GOT3 (cell line): ENCODE results near the gene ALMS1.
"Not testable (repeated sequence)": the region's sequence is repeated elsewhere in the genome, so short reads cannot be mapped to it uniquely, and the experiment has no call there.

ENCODE experiments used
- DNase-seq: peaks from one replicate; lab custom pipeline; 2025; ENCODE audit warnings: mixed read lengths; lab: John Stamatoyannopoulos, UW

Gene ALMS1

GRCh38 chr2:73385504-73386341 lies at the start of gene ALMS1:
Gene ALMS1 (plus strand): TSS chr2:73385836. CDS start chr2:73385869, 33 bp downstream.
- peak; percentile 62 for DNase-seq

GRCh38 chr2:73337828-73338227 lies 47.8 kb upstream of the ALMS1 start:
- no peak for DNase-seq

GRCh38 chr2:73339201-73339600 lies 46.4 kb upstream of the ALMS1 start:
- no peak for DNase-seq

- no peak for DNase-seq
These were observed 44.6 kb upstream of the ALMS1 start for GRCh38 chr2:73341039-73341438.

- no peak for DNase-seq
These were observed 41.6 kb upstream of the ALMS1 start for GRCh38 chr2:73343992-73344391.

GRCh38 chr2:73344747-73345146 lies 40.9 kb upstream of the ALMS1 start:
- not testable (repeated sequence) for DNase-seq

GRCh38 chr2:73350035-73350691 lies 35.5 kb upstream of the ALMS1 start:
- DNase-seq: no peak

GRCh38 chr2:73356097-73356496 lies 29.5 kb upstream of the ALMS1 start:
- no peak for DNase-seq

DNA sequence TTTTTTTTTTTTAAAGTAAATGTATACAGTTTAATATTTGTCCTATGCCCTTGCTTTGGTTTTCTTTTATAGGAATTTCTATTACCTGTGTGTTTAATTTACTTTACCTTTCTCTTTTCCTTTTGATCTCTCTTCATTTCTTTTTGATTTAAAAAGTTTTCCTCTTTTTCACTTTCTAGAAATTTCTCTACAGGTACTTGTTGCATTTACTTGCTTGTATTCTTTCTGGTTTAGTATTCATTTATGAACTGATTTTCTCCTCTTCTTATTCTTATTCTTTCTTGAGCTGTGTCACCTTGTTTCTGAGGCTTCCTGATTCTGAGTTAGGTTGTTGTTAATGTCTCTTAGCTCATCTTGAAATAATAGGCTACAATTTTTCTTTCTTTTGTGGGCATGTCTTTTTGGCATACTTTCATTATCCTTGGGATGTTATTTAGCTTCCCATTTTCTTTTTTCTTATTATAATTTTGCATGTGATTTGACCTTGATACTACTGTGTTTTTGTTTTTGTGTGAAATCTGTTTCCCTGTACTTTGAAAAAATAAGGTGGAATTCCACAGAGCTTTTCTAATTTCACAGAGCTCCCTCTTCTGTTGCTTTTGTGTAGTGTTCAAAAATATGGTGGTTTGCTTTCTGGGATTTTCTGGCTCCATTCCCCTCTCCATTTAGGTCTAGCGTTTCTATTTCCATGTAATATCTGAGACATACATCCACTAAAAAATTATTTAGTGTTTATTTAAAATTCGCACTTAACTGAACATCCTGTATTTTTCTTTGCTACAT lies 25.5 kb upstream of the ALMS1 start:
- no peak for DNase-seq

GRCh38 chr2:73366060-73366459 lies 19.6 kb upstream of the ALMS1 start:
- no peak for DNase-seq

DNA sequence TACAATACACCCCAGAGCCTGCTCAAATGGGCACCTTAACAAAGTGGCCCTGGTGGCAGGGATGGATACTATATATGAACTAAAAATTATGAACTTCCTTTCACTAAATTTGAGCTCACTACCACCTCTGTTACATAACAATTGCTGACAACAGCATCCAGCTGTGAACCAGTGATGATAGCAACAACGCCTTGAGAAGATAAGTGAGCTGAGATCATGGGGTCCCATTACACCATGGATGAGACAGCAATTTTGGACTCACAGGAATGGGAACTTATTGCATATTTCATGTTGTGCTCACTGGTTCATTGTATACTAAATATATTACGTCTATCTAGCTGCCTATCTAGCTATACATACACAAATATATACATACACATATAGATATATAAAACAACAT lies 16.9 kb upstream of the ALMS1 start:
- DNase-seq: no peak

- DNase-seq: no peak
These were observed 15.3 kb upstream of the ALMS1 start for GRCh38 chr2:73370348-73370747.

DNA sequence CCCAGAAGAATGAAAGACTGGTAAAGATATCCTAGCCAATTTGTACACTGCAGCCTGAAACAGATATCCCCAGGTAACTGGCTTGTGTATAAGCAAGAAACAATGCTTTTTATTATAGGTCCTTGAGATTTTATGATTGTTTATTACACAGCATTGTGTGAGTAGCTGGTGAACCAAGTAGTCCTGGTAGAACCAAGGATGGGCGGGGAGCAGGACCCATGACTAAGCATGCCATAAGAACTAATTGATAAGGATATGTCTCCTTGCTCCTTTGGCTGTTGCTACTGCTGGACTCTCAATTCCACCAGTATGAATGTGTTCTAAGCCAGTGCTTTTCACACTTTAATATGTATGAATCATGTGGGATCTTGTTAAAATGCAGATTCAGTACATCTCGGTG lies 12.3 kb upstream of the ALMS1 start:
- no peak for DNase-seq

GRCh38 chr2:73374269-73374668 lies 11.4 kb upstream of the ALMS1 start:
- no peak for DNase-seq

- DNase-seq: no peak
These were observed 9.0 kb upstream of the ALMS1 start for GRCh38 chr2:73376681-73377080.

- no peak for DNase-seq
These were observed 2.6 kb upstream of the ALMS1 start for GRCh38 chr2:73383036-73383435.

DNA sequence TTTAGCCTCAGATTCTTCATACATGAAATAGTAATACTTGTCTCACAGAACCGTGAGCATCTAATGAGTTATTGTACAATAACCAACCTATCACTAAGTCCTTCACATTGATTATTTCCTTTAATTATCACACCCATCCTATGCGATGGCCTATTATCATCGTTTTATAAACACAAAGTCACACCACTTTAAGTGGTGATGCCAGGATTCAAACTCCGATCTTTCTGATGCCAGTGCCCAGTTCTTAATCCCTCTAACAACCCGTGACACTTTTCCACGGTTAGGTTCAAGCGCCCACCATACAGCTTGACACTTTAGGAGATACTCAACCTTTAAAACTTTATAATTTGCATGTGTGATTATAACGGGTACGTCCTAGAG lies 523 bp upstream of the ALMS1 start:
- no peak for DNase-seq

DNA sequence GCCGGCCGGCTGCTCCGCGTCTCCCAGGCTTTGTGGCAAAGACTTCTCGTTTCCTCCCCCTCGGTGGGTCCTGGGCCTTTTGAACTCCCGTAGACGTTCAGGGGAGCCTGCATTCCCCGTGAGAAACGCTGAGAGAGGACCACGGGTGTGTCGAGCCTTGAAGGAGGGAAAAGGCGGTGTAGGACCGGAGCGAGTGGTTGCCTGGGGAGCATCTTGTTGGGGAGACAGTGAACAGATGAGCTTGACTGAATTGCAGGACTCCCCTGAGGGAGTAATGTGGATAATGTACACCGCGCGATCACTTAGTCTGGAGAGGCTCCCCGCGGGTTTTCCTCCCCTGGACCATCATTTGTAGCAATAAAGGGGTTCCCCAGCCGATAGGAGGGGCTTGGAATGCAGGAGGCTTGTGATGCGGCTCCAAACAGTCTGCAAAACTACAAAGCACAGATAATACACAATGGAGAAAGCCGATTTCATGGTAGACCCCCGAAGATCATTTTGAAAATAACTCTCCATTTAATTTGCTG lies 769 bp downstream of the ALMS1 start:
- DNase-seq: no peak

DNA sequence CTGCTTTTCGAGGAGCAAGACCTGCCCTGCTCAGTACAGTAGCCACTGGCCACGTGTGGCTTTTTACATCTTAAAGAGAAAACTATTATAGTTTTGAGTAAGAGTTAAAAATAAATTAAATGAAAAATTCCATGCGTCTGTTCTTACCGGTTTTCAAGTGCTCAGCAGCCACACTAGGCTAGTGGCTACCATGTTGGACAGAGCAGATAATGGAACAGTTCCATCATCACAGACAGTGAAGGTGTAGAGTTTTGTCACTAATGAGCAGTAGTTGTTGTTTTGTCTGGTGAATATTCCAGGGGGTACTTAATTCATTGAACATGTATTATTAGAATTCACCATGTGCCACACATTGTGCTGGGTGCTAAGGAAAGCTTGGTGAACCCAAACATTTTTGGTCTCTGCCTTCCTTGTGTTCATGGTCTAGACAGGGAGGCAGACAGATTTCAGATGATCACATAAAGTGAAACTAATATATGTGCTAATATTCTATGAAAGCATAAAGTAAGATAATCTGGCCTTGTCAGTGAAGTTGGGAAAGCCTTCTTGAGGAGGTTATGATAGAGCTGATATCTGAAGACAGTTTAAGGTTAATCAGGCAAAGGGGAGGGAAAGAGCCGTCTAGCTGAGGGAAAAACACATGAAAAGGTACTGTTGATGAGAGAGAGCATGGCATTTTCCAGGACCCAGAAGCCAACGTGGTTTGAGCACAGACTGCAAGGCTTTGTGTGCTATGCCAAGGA lies 1.4 kb downstream of the ALMS1 start:
- no peak for DNase-seq

DNA sequence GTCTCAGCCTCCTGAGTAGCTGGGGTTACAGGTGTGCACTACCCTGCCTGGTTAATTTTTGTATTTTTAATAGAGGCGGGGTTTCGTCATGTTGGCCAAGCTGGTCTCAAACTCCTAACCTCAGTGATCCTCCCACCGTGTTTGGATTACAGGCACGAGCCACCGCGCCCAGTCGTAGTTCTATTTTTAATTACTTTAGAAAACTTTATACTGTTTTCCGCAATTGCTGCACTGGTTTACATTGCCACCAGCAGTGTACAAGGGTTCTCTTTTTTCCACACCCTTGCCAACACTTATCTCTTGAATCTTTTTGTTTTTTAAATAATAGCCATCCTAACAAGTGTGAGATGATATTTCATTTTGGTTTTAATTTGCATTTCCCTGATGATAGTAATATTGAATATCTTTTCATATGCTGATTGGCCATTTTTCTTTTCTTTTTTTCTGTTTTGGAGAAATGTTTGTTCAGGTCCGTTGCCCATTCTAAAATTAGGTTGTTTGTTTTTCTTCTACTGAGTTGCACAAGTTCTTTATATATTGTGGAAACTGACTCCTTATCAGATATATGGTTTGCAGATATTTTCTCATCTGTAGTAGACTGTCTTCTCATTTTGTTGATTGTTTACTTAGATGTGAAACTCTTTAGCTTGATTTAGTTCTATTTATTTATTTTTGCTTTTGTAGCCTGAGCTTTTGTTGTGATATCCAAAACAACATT lies 16.9 kb downstream of the ALMS1 start:
- no peak for DNase-seq

- DNase-seq: no peak
These were observed 17.6 kb downstream of the ALMS1 start for GRCh38 chr2:73403237-73403636.
